HUES48 (cell line): ENCODE measurements around the gene WDR93.
"Not testable (repeated sequence)": the region's sequence is repeated elsewhere in the genome, so short reads cannot be mapped to it uniquely, and the experiment has no call there.

Experiments used
- H3K27ac ChIP-seq: one replicate; pipeline ENCODE4 v1.7.0; 2013; ENCODE audit warnings: low read depth, low read length, inconsistent platforms
- H3K27me3 ChIP-seq: 2 replicates; pipeline ENCODE4 v1.6.1; 2013; ENCODE audit warnings: mild to moderate bottlenecking, low read length; ENCODE audit not compliant: control insufficient read depth, insufficient read depth
- H3K36me3 ChIP-seq: 2 replicates; pipeline ENCODE4 v1.6.1; 2013; ENCODE audit warnings: low read length; ENCODE audit not compliant: control insufficient read depth, insufficient read depth
- H3K4me1 ChIP-seq: 2 replicates; pipeline ENCODE4 v1.6.1; 2013; ENCODE audit warnings: mild to moderate bottlenecking, low read length; ENCODE audit not compliant: control insufficient read depth, insufficient read depth
- H3K4me3 ChIP-seq: 2 replicates; pipeline ENCODE4 v1.5.1; 2013; ENCODE audit warnings: mild to moderate bottlenecking, low read depth, low read length
- H3K9ac ChIP-seq: 2 replicates; pipeline ENCODE4 v1.6.1; 2013; ENCODE audit warnings: mild to moderate bottlenecking, low read depth, low read length, moderate library complexity
- H3K9me3 ChIP-seq: 2 replicates; pipeline ENCODE4 v1.6.1; 2013; ENCODE audit warnings: low read length; ENCODE audit not compliant: control insufficient read depth, insufficient read depth

WDR93 gene

DNA sequence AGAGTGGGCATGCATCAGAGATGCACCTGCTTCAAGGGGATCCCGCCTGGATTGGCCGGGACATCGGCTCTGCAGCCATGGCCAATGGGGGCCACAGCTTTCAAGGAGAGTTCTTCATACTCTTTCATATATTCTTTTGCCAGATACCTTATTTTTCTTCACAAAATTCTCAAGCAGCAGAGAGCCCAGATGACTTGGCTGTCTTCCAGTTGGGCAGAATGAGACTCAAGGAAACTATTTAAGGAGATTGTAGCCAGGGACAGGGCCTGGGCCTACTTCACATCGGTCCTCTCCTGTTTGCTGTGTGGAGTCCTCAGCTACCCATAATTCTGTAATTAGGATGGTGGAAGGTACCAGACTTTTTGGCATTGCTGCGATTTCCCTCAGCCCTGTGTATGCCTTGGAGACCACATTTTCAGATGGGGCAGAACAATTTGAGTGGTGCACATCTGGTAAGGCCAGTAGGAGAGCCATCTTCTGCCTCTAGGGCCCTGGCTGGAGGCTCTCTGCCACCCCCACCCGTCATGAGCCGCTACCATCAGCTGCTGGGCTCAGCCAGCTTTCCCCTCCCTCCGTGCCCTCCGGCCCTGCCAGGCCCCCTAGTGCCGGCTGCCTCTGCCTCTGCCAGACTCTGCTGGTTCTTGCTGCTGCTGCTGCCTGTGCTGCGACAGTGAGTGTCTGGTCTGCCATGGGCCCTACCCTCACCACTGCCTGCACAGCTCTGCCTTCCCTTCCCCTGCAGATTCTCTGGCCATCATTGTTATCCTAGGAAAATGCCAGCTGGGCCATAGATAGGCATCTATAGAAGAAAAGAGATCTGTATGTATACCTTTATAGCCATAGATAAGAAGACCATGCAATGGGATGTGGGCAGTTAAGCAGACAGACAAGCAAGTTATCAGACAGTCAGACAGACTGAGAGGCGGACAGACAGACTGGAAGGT, 18.1 kb upstream of the WDR93 start:
- H3K4me1 ChIP-seq = no peaks in the 10 kb centered on the region
- H3K9ac ChIP-seq = no peak overlapping the region
- no peak overlapping the region for H3K27ac ChIP-seq
- no peak overlapping the region for H3K4me3 ChIP-seq
- H3K27me3 ChIP-seq = 0 out of 2 replicates have a peak, but pooled peaks cover 2% of the 10 kb centered on the region
- no peaks in the 10 kb centered on the region for H3K36me3 ChIP-seq
- no peaks in the 10 kb centered on the region for H3K9me3 ChIP-seq

DNA sequence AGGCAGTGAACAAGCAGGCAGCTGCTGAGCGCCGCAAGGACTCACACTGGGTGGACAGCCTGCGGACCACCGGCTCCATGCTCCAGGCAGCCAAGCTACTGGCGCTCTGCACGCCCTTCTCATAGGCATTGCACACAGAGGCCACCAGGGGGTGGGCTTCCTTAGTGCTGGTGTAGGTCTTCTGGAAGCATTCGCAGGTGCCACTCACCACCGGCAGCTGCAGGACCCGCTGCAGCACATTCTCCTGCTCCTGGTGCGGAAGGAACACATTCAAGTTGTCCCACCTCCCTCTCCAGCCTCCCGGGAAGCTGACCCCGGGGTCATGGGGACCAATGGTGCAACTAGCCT, 17.5 kb upstream of the WDR93 start:
- no peaks in the 10 kb centered on the region for H3K36me3 ChIP-seq
- no peaks in the 10 kb centered on the region for H3K9me3 ChIP-seq
- no peaks in the 10 kb centered on the region for H3K4me1 ChIP-seq
- H3K9ac ChIP-seq = no peak overlapping the region
- no peak overlapping the region for H3K4me3 ChIP-seq
- 0 out of 2 replicates have a peak, but pooled peaks cover 2% of the 10 kb centered on the region for H3K27me3 ChIP-seq
- H3K27ac ChIP-seq = no peak overlapping the region

GRCh38 chr15:89674526-89674925, 16.1 kb upstream of the WDR93 start:
- 0 out of 2 replicates have a peak, but pooled peaks cover 2% of the 10 kb centered on the region for H3K27me3 ChIP-seq
- H3K9me3 ChIP-seq = no peaks in the 10 kb centered on the region
- no peak overlapping the region for H3K9ac ChIP-seq
- H3K4me3 ChIP-seq = no peak overlapping the region
- no peak overlapping the region for H3K27ac ChIP-seq
- H3K4me1 ChIP-seq = no peaks in the 10 kb centered on the region
- no peaks in the 10 kb centered on the region for H3K36me3 ChIP-seq

GRCh38 chr15:89675606-89676005, 15.0 kb upstream of the WDR93 start:
- H3K36me3 ChIP-seq = no peaks in the 10 kb centered on the region
- no peaks in the 10 kb centered on the region for H3K4me1 ChIP-seq
- H3K9ac ChIP-seq = no peak overlapping the region
- no peak overlapping the region for H3K4me3 ChIP-seq
- 0 out of 2 replicates have a peak, but pooled peaks cover 2% of the 10 kb centered on the region for H3K27me3 ChIP-seq
- no peak overlapping the region for H3K27ac ChIP-seq
- H3K9me3 ChIP-seq = no peaks in the 10 kb centered on the region

GRCh38 chr15:89677381-89677780, 13.2 kb upstream of the WDR93 start:
- Histone ChIP-seq H3K36me3 (no peaks in the 10 kb centered on the region), H3K9me3 (no peaks in the 10 kb centered on the region), H3K27ac (no peak overlapping the region), H3K4me3 (no peak overlapping the region), H3K4me1 (no peaks in the 10 kb centered on the region), H3K9ac (no peak overlapping the region), H3K27me3 (no peaks in the 10 kb centered on the region)

GRCh38 chr15:89679212-89679611, 11.4 kb upstream of the WDR93 start, which contains the start of gene PLIN1:
TSS of gene PLIN1 (minus strand) at chr15:89679367. CDS start at chr15:89677489, 1,878 bp downstream.
- Histone ChIP-seq H3K9me3 (no peaks in the 10 kb centered on the region), H3K36me3 (no peaks in the 10 kb centered on the region), H3K4me1 (no peaks in the 10 kb centered on the region), H3K4me3 (no peak within 1 kb of the TSS), H3K9ac (no peak within 1 kb of the TSS), H3K27ac (no peak within 1 kb of the TSS), H3K27me3 (no peaks in the 10 kb centered on the region)

DNA sequence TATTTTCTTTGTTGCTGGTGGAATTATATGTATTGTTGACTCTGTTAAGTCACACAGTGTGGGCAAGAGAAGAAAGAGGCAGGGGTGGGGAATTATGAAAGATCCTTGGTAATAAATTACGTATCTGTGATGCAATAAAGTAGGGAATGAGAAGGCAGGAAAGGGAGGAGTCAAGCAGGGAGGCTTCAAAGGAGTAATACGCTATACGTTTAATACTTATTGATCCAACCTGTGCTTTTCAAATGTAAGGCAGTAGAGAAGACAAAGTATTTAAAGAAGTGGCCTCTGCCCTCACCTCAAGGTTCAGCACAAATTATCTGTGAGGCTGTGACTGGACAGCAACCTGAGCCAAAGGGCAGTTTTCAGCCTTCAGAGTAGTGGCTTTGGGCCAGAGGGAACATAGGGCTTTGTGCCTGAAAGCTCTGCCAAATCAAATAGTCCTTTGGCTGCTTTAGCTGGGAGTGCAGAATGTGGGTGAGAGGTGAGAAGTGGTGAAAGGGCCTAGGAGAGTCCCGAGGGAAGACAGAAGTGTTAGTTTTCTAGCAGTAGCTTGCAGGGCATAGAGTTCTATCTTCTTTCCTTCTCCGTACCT, 10.2 kb upstream of the WDR93 start:
- Histone ChIP-seq H3K4me3 (no peak overlapping the region), H3K27ac (no peak overlapping the region)

DNA sequence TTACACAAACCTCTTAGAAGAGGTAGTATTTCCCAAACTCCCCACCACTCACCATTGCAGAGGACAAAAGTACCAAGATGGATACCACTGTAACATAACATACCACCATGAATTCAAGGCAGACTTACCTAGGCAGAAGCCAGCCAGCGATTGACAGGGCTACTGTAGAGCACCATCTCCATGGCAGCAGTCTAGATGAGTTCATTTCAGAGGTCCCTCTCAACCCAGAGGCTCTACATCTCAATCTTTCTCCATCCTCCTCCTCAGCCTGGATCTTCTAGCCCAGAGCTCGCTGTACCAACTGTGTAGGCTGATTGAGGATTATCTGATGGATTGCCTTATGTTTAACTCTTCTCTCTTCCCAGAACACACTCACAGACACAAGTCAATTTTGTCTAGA, 9.5 kb upstream of the WDR93 start:
- no peaks in the 10 kb centered on the region for H3K9me3 ChIP-seq

More for the DNA sequence above, 10.2 kb upstream of the WDR93 start:
- Histone ChIP-seq H3K9me3 (no peaks in the 10 kb centered on the region), H3K4me1 (no peaks in the 10 kb centered on the region), H3K9ac (no peak overlapping the region), H3K36me3 (no peaks in the 10 kb centered on the region), H3K27me3 (no peaks in the 10 kb centered on the region)

GRCh38 chr15:89685995-89686394, 4.6 kb upstream of the WDR93 start:
- H3K4me3 ChIP-seq = no peak overlapping the region
- H3K27ac ChIP-seq = no peak overlapping the region
- no peaks in the 10 kb centered on the region for H3K9me3 ChIP-seq
- H3K27me3 ChIP-seq = no peaks in the 10 kb centered on the region
- H3K4me1 ChIP-seq = no peaks in the 10 kb centered on the region
- no peak overlapping the region for H3K9ac ChIP-seq
- no peaks in the 10 kb centered on the region for H3K36me3 ChIP-seq

More for the DNA sequence above, 9.5 kb upstream of the WDR93 start:
- H3K4me1 ChIP-seq = no peaks in the 10 kb centered on the region
- no peak overlapping the region for H3K9ac ChIP-seq
- H3K4me3 ChIP-seq = no peak overlapping the region
- no peaks in the 10 kb centered on the region for H3K27me3 ChIP-seq
- no peaks in the 10 kb centered on the region for H3K36me3 ChIP-seq
- no peak overlapping the region for H3K27ac ChIP-seq

DNA sequence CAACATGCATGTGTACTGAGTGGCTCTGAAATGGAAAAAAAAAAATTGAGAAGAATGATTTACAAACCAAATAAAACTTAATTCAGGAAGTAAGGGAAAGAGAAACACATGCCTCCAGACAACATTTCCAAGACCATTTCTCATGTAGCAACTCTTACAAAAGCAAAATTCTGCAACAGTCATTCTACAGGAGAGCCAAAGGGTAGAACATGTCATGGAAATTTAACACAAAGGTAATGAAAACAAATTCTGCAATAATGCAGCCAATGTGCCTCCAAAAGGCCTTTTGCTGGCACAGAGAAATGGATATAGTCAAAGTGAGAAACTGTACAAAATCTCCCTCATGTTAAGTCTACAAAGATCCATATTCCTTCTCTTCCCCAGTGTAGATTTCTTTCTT, 4.1 kb upstream of the WDR93 start:
- H3K4me3 ChIP-seq = no peak overlapping the region
- H3K4me1 ChIP-seq = no peaks in the 10 kb centered on the region
- no peaks in the 10 kb centered on the region for H3K9me3 ChIP-seq
- H3K36me3 ChIP-seq = no peaks in the 10 kb centered on the region
- H3K9ac ChIP-seq = no peak overlapping the region
- H3K27ac ChIP-seq = no peak overlapping the region
- H3K27me3 ChIP-seq = no peaks in the 10 kb centered on the region

GRCh38 chr15:89689930-89690275, 708 bp upstream of the WDR93 start:
- H3K4me3 ChIP-seq = peak overlapping the region; percentile 90
- not testable (repeated sequence) for H3K9me3 ChIP-seq, H3K9ac ChIP-seq, H3K4me1 ChIP-seq, H3K27ac ChIP-seq, H3K27me3 ChIP-seq, H3K36me3 ChIP-seq
